Astrocyte of the cerebellum (primary cell): ENCODE measurements around the gene SP2.

ENCODE experiments used
- DNase-seq: peaks from one replicate; pipeline ENCODE4 v3.0.0-alpha.2; 2011; ENCODE audit warnings: low read depth
- H3K4me3 ChIP-seq: 2 replicates; pipeline ENCODE4 v1.5.1; 2011; ENCODE audit warnings: mild to moderate bottlenecking, low read depth, low read length, moderate library complexity
- in situ Hi-C: cut with HindIII; loops from 2 replicates; pipeline ENCODE4 v1.10.0; 2017; ENCODE audit warnings: low sequenced_read_pairs
- TF ChIP-seq, protein P1 (sequence below): IDR thresholded peaks from 2 replicates; pipeline ENCODE4 v1.5.1; 2012; ENCODE audit warnings: low read length, low read depth, moderate library complexity, mild to moderate bottlenecking; ENCODE audit errors: missing control alignments

SP2 gene

GRCh38 chr17:47860386-47860785 lies 35.6 kb upstream of the SP2 start:
- TF ChIP-seq, protein P1, sequence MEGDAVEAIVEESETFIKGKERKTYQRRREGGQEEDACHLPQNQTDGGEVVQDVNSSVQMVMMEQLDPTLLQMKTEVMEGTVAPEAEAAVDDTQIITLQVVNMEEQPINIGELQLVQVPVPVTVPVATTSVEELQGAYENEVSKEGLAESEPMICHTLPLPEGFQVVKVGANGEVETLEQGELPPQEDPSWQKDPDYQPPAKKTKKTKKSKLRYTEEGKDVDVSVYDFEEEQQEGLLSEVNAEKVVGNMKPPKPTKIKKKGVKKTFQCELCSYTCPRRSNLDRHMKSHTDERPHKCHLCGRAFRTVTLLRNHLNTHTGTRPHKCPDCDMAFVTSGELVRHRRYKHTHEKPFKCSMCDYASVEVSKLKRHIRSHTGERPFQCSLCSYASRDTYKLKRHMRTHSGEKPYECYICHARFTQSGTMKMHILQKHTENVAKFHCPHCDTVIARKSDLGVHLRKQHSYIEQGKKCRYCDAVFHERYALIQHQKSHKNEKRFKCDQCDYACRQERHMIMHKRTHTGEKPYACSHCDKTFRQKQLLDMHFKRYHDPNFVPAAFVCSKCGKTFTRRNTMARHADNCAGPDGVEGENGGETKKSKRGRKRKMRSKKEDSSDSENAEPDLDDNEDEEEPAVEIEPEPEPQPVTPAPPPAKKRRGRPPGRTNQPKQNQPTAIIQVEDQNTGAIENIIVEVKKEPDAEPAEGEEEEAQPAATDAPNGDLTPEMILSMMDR = no peak
- in situ Hi-C loops = no loop called here

DNA sequence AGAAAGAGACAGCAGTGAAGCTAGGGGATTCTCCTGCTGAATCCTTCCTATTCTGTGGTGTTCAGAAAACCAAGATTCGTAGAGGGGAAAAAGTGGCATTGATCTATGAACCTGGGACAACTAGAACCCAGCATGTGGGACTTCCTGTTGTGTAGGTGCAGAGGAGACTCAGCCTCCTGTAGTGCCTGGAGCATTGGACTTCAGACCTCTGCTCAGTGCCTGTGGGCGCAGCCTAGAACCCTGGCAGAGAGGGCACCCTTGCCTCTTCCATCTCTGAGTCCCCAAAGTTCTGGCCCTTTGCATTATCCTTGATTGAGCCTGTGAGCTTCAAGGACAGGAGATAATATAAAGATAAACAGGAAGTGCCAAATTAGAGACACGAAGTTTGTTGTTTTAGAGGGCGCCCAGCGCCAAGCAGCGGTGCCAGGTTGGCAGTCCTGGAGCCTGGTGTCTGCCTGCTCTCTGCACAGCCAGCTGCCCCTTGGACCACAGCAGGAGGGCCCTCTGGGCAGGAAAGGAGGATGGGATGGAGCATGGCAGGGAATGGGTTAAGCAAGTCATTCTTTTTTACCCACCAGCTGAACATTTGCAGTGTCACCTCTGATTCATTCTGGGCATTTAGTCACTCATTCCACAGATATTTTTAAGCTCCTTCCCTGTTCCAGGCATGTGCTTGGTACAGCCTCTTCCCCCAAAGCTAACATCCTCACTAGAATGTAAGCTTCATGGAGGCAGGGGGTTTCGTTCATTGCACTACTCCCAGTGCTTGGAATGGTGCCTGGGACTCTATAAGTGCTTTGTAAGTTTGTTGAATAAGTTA lies 33.2 kb upstream of the SP2 start:
- TF ChIP-seq, protein P1 = no peak
- H3K4me3 ChIP-seq = no peak overlapping the region
- DNase-seq = no peak
- in situ Hi-C loops = no loop called here

More at GRCh38 chr17:47860386-47860785, 35.6 kb upstream of the SP2 start:
- no peak for DNase-seq
- H3K4me3 ChIP-seq = no peak overlapping the region

- TF ChIP-seq, protein P1 = no peak
- in situ Hi-C loops = no loop called here
- no peak overlapping the region for H3K4me3 ChIP-seq
- DNase-seq = no peak
These were observed 31.2 kb upstream of the SP2 start for GRCh38 chr17:47864791-47865216.

GRCh38 chr17:47866941-47867340 lies 29.1 kb upstream of the SP2 start:
- no peak overlapping the region for H3K4me3 ChIP-seq
- DNase-seq = no peak
- TF ChIP-seq, protein P1 = no peak
- in situ Hi-C loops = no loop called here

DNA sequence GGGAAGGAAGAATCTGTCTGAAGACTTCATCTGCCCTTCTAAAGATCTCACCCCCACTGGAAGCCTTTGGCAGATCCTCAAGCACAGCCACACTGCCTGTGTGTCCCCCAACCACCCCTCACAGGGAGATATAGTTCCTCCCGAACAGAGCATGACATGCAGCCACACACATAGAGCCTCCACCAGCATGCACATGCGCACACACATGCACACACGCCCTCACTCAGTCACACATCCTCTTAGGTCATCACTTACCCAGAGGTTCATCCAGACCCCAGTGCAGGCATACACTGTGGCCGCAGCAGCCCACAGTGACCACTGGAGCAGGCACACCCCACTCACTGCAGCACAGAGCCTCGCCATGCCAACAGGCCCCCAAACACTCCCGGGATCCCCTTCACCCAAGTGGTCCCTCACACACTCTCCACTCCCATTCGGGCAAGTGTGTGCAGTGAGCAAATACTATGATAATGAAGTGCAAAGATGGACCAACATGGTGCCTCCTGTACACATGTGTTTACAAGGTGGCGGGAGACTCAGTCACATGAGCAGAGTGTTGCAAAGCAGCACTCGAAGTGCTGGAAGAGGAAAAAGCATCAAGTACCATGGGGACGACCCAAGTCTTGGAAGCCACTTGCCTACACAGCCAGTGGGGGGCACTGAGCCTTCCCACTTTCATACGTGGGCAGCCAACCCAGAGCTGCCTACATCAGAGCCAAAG lies 28.1 kb upstream of the SP2 start:
- TF ChIP-seq, protein P1 = no peak
- no peak overlapping the region for H3K4me3 ChIP-seq
- in situ Hi-C loops = no loop called here
- no peak for DNase-seq

GRCh38 chr17:47869114-47869513 lies 26.9 kb upstream of the SP2 start:
- TF ChIP-seq, protein P1 = no peak
- no peak overlapping the region for H3K4me3 ChIP-seq
- no peak for DNase-seq
- in situ Hi-C loops = no loop called here
